HepG2 (cell line): ENCODE measurements around the gene IGF2BP1.

Experiments
- EP300 ChIP-seq, 3 experiments: sonication (generic) in 1 of 3; formaldehyde crosslinking in 1 of 3; IDR thresholded peaks; 2 replicates each; pipeline versions ENCODE4 v1.5.1 to v1.6.1; 2011 to 2020; ENCODE audit warnings: low read depth in 2 of 3, low read length in 2 of 3, borderline replicate concordance in 1 of 3, improper control_type of control experiment in 1 of 3, mild to moderate bottlenecking in 1 of 3, missing genetic modification reagents in 1 of 3, moderate library complexity in 1 of 3
- FOXA1 ChIP-seq, 2 experiments: fragments of 450-650 bp in 1 of 2; sonication (generic) in 1 of 2; formaldehyde crosslinking in 1 of 2; IDR thresholded peaks; 2 replicates each; pipeline versions ENCODE4 v1.4.0 to v1.6.1; 2016 to 2020; ENCODE audit warnings: missing genetic modification reagents in 1 of 2
- JUND ChIP-seq: sonication (generic); formaldehyde crosslinking; IDR thresholded peaks from 2 replicates; pipeline ENCODE4 v1.8.0; 2022; ENCODE audit warnings: mild to moderate bottlenecking, missing genetic modification reagents
- MAFK ChIP-seq, 2 experiments: IDR thresholded peaks in 1 of 2; conservative IDR thresholded peaks in 1 of 2; 2 replicates each; pipeline ENCODE4 v1.6.1; 2011; ENCODE audit warnings: improper control_type of control experiment in 2 of 2, low read length in 2 of 2
- PHF8 ChIP-seq: sonication (generic); formaldehyde crosslinking; IDR thresholded peaks from 2 replicates; pipeline ENCODE4 v1.5.0; 2020; ENCODE audit warnings: missing genetic modification reagents
- SMC3 ChIP-seq: IDR thresholded peaks from 2 replicates; pipeline ENCODE4 v1.6.1; 2011; ENCODE audit warnings: low read length, improper control_type of control experiment
- ZNF549 ChIP-seq: sonication (generic); formaldehyde crosslinking; IDR thresholded peaks from 2 replicates; pipeline ENCODE4 v1.5.0; 2020; ENCODE audit warnings: missing genetic modification reagents
- TF ChIP-seq, protein P1 (sequence below): sonication (generic); formaldehyde crosslinking; IDR thresholded peaks from 2 replicates; pipeline ENCODE4 v1.8.0; 2022; ENCODE audit warnings: missing genetic modification reagents, mild to moderate bottlenecking, inconsistent platforms, borderline replicate concordance

DNA sequence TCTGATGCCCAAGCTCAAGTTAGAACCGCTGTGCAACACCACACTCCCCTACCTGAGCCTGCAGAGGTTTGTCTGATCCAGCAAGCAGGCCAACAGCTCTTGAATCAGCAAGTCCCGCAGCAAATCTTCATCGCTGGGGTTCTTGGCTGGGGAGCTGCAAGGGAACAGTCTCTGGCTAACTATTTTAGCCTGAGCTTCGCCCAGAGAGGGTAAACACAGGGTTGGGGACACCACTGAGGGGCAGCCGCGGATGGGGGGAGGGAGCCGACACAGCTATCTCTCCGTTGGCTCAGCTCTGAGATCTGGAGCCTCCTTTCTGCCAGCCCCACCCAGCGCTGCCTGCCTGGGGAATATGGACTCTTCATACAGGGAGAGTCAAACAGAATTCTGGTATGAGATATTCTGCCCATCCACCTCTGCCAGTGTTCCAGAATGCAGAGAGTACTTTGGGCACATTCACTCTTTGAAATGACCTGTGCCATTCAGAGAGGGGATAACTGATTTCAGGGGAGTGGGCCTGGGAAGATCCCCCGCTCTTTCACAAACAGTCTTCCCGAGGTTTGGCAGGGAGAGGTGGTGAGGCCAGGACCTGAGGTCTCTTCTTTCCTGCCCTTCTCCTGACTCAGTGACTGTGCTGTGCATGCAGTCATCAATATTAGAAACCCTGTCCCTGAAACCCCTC is 36.2 kb upstream of the IGF2BP1 start:
- TF ChIP-seq, protein P1, sequence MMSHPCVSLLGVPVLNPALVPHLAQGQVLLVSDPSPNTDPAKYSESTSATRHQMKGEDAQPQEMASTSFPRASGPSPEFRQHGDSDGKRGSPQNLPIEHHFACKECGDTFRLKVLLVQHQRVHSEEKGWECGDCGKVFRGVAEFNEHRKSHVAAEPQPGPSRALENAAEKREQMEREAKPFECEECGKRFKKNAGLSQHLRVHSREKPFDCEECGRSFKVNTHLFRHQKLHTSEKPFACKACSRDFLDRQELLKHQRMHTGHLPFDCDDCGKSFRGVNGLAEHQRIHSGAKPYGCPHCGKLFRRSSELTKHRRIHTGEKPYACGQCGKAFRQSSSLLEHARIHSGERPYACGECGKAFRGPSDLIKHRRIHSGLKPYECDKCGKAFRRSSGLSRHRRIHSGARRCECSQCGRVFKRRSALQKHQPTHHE (CRISPR knock-in tag): no peak
- TF ChIP-seq JUND (CRISPR knock-in tag) (no peak), FOXA1 (IDR thresholded peaks at IDR 0.05) (no peak), FOXA1 (CRISPR knock-in tag; IDR thresholded peaks at IDR 0.05) (peak; percentile 76), MAFK (conservative IDR thresholded peaks at IDR 0.05 in 1 of 2, IDR thresholded peaks at IDR 0.05 in 1 of 2; ENCODE audit: low read length in 2 of 2) (peak in 1 of 2 experiments; percentile 0; a peak in 1 of 4 replicates), ZNF549 (CRISPR knock-in tag) (no peak), EP300 (IDR thresholded peaks at IDR 0.05; ENCODE audit: low read depth in 2 of 2, low read length in 2 of 2) (0 out of 4 replicates have a peak, but pooled peaks of 1 of the 2 experiments have one; percentile 20), EP300 (CRISPR knock-in tag; IDR thresholded peaks at IDR 0.05; ENCODE audit: borderline replicate concordance) (no peak; the same call in 1 of the 2 replicates), SMC3 (no peak), PHF8 (CRISPR knock-in tag) (peak; percentile 34; the same call in 1 of the 2 replicates)
